Suppressor macrophage treated with lipopolysaccharide for 1 hour (primary cell): ENCODE measurements around the gene NCF2.
A peak's percentile ranks its signal among the peaks of the same experiment; 100 is the strongest.

ENCODE experiments used
- DNase-seq, 3 donors: peaks; one replicate each; pipeline ENCODE4 v3.0.0-alpha.2; 2020 to 2022

Gene NCF2

DNA sequence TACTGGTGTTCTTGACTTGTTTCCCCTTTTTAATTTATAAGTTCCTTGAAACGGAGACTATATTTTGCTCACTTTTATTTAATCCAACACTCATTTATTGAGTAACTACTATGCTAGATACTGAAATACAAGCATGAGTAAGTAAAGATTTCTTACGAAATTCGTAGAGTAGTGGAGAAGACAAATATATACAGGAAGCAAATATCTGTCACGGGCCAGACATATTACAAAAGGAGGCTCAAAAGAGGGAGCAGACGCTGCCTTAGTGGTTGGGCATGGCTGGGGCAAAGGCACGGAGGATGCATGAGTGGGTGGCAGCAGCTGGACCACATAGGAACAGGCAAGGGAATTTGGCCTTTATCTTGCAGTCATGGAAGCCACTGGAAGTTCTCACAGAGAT, 6.8 kb downstream of the NCF2 start:
- DNase-seq = peak in 2 of 3 donors; percentile 83 to 88

DNA sequence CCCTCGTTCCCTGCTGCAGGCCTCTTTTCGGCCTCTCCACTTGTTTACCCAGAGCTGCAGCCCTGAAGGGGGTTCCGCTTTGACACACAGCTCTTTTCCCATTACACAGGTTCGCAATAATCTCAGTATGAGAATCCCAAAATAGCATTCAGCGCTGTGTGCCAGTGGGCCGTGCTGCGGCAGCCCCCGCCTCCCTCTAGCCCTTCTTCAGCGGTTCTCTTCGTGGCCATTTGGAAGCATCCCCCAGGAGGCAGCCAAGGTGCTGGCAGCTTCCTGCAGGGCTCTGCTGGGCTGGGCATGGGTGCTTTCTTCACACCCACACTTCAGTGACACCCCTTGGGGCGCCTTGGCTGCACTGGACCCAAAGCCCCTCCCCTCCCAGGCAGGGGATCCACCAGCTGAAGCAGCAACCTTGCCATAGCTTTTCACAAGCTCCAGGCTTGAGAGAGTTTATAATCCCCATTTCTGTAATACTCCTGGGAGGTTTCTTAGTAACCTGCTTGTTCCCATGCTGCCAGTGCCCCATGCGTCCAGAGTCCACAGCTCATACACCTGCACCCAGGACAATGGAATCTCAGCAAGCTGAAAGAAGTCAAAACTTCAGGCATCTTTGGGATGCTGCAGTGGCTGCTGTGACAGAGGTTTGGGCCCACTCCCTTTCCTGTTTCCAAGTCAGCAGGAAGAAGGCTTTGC, 8.1 kb downstream of the NCF2 start:
- DNase-seq = peak in 1 of 3 donors; percentile 50

DNA sequence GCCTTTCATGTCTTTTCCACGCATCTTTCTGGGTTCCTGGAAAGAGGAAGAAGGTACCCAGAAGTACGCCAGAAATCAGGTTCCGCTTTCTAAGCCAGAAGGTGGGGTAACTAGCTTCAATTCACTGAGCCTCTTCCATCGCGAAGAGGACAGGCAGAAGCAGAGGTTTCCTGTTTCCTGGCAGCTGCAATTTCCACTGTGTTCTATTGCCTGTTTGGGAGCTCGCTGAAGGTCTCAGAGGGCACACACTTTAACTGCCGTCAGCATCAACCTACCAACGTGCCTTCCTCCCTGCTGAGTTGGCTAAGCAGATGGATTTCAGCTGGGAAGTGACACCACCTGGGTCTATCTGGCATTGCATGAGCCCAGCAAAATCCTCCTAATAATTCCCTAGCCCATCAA, 10.0 kb downstream of the NCF2 start:
- DNase-seq = peak; percentile 71 to 84 (median 81)

DNA sequence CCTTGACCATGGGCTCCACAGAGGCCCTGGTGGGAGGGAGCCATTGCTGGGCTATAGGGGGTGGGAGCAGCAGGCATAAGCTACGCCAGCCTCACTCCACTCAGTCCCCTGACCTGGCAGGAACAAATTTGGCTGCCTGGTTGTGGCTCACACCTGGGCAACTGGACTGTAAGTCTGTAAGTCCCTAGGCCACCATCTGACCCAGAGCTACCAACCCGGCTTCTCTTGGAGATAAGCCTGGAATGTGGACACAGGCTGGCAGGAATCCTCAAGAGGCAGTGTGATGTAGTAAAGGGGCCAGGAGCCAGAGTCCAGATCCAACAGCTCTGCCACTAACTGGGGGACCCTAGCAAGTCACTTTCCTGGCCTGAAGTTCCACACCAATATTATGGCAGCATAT, 11.4 kb downstream of the NCF2 start:
- DNase-seq = no peak

DNA sequence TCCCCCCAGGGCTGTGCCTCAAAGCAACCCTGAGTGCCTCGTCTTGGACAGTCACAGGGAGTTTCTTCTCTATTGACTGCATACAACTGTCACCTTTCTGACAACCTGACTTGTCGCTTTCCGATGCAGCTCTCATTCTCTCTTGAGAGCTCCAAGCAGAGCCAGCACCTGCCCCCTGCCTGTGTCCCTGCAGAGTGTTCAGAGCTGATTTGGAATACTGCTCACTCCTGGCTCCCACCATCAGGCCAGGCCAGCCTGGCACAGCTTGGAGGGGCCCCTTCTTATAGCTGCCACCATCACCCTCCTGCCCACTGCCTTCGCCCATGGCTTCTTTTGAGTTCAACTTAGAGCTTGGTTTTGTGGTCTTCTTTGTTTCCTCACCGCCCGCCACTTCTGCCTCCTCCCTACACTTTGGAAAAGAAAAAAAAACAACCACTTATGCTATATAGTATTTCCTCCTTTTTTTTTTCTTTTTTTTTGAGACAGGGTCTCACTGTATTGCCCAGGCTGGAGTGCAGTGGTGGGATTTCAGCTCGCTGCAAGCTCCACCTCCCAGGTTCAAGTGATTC, 12.3 kb downstream of the NCF2 start:
- no peak for DNase-seq

DNA sequence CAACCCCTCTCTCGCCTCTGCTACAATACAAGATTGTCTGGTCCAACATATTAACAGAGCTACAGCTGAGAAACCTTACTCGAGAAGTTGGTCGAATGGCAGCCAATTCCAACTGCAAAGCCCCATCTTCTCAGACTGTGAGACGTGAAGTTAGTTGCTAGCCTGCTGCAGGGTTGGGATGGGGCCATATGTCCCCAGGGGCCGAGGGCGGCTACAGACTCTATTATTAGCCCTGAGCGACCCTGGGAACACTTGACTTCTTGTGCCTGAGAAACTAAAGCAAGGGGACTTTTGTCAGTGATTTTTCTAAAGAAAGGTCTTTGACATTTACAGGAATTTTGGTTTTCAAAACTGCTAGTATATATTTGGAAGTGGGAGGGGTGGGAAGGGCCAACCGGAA, 13.7 kb downstream of the NCF2 start:
- peak in 1 of 3 donors; percentile 18 for DNase-seq

DNA sequence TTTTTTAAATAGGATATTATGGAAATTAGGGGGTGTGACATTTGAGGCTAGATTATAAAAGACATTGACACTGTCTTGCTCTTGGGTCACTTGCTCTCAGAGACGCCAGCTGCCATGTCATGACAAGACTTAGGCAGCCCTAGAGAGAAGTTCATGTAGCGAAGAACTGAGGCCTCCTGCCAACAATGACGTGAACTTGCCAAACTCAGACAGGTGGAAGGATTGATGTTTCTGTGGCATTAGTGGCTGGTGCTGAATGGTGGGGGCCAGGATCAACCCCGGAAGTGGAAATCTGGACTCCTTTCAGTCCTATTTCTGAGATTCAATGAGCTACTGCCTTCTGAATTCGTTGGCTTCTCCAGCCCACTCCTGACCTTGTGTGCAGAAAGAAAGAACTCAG, 14.7 kb downstream of the NCF2 start:
- DNase-seq = no peak

DNA sequence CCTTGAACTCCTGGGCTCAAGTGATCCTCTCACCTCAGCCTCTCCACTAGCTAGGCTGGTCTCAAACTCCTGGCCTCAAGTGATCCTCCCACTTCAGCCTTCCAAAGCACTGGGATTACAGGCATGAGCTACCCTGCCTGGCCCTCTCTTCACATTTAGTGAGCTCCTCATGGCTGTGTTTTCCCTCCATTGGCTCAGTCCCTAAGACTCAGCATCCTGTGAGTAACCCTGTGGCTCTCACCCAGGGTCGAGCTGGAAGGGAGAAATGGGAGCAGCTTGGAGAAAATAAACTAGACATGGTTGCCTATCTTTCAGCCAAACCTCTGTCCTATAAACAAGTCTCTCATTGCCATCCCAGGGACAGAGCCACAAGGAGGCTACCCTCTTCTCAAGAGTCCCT, 17.5 kb downstream of the NCF2 start:
- DNase-seq = no peak

DNA sequence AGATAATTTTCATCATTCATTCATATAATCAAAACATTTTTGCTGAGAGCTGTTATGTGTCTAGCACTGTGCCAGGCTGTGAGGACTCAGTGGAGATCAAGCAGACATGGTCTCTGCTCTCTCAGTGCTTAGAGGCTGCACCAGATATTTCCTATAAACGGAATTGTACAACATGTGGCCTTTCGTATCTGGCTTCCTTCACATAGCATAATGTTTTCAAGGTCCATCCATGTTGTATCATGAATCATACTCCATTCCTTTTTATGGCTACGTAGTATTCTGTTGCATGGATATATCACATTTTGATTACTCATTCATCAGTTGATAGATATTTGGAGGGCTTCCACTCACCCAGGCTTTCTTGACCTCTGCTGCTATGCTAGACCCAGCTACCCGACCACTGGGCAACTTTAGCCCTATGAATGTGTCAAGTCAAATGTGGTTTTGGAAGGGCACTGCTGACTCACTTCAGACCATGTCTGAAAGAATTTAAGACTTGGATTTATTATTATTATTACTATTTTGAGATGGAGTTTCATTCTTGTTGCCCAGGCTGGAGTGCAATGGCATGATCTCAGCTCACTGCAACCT, 18.5 kb downstream of the NCF2 start:
- no peak for DNase-seq

DNA sequence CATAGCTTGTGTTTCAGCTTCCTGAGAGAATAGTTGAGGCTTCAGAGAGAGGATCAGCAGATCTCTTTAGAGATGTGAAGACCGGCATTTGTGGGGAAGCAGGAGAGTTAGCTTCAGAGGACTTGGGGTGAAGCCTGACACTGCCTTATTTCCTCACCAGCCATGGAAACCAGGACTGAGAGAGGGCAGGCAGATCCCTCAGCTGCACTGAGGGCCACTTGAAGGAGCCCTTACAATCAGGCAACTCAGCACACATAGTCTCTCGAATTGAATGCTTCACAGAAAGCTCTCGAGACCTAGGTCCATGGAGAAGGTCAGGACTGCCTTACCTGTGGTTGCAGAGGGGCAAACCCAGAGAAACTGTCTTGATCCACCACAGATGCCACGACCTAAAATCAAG, 19.8 kb downstream of the NCF2 start:
- no peak for DNase-seq

DNA sequence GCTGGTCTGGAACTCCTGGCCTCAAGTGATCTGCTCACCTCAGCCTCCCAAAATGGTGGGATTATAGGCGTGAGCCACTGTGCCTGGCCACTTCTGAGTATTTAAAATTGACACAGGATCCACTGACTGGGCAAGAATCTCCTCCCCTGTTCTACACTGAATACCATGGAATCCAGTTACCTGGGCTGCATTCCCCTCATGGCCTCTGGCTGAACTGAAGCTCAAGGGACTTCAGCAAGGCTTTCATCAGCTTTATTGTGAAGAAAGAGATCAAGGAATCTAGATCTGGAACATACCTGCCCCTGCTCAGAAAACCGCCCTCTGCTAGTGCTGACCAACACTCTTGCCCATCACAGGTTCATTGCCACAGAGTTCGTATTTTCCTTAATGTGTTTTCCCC, 20.5 kb downstream of the NCF2 start:
- DNase-seq = no peak

DNA sequence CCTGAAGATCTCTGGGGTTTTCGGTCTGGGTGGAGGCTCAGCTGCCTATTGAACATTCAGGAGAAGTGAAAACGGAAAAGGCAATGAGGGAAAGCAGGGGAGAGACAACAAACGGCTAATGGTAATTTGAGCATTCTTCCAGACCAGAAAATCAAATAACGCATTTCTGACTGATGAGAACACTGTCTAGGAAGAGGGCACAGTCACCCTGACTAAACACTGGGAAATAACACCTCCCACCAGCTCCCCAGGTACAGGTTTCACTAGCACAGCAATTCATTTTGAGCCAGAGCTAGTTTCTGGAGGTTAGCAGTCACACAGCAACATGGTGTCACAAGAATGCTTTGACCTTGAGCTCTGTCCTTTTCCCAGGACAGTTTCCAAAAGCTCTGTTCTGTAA, 21.1 kb downstream of the NCF2 start:
- DNase-seq = no peak

DNA sequence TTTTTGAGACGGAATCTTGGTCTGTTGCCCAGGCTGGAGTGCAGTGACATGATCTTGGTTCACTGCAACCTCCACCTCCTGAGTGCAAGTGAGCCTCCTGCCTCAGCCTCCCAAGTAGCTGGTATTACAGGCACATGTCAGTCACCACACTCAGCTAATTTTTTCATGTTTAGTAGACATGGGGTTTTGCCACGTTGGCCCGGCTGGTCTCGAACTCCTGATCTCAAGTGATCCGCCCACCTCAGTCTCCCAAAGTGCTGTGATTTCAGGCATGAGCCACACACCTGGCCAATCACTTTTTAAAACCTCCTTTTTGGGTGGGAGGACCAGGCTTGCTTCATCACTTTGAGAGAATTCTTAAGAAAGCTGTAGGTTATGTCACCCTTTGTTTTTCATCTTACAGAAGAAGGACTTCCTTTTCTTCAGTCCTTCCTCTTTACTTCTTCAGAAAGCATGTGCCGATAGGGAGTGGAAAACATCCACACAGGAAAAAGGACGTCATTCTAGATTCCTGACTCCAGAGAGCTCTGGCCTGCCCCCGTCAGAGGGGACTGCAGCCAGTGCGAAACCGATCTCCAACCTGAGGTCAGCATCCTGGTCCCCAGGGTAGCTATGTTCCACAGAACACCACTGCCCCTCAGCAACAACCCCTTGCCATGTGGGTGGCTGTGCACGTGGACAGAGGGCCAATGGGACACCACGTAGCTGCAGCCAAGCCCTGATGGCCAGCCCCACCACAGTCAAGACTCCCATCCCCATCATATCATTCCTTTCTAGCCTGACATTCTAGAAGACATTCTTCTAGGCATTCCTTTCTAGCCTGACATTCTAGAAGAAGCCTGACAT, 21.9 kb downstream of the NCF2 start:
- DNase-seq = peak; percentile 86 to 93 (median 88)

DNA sequence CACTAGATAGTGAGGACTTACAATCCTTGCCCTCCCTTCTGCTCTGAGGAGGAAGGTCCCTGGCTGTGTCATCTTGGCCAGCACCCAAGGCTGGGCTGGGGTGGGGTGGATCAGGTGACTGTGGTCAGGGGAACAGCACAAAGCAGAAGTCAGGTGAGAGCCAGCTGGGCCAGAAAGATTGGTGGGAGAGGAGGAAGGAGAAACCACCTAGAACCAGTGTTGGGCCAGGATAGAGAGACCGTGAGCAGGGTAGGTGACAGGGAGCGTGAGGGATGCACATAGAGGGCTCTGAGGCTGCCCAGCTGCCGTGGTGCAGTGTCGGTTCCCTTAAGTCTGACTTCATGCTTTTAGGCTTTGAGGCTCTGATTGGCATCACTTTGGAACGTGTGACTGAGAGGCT, 22.7 kb downstream of the NCF2 start:
- peak in 2 of 3 donors; percentile 67 to 70 for DNase-seq

DNA sequence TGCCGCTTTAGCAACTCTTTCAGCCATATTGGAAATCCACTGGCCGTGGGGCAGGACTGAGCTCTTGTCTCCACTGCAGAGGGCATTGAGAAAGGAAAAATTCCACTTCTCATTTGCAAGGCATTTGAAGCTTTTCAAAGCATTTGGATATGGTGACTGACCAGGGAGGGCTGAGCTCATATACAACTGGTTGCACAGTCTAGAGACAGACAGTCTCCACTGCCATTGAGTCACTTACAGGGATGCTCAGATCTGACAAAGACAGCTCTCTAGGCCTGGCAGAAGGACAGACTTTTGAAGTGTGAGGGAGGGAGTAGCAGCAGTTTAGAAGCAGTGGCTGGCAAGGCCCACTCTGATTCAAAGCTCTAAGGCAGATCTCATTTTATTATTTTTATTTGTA, 24.2 kb downstream of the NCF2 start:
- DNase-seq = peak in 1 of 3 donors; percentile 31

DNA sequence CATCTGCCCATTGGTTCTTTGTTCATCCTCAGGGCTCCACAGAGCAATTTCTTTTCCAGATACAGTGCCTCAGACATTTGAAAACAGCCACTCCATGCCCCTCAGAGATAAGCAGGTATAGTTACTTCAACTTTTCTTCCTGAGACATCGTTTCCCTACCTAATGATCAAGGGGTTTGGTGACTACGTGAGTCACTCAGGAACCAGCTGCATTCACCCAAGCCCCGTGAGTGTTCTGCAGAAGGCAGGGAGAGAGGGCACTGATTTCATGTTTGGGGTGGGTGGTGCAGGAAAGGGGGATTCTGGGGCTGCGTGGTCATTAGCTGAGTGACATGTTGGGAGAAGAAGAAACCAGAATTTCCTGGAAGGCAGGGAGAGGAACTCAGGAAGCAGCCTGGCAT, 25.0 kb downstream of the NCF2 start:
- peak in 1 of 3 donors; percentile 43 for DNase-seq

DNA sequence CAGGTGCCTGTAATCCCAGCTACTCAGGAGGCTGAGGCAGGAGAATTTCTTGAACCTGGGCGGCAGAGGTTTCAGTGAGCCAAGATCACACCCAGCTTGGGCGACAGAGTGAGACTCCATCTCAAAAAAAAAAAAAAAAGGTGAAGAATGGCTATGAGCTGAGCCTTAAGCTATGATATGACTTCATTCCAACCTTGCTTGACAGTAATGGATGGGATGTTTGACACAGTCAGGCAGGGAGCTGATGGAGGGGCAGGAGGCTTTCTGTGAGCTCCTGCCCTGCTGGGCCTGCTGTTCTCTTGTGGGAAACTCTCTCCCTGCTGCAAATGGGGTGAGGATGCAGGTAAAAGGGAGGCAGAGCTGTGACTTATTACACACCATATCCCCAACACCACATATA, 27.6 kb downstream of the NCF2 start:
- peak in 2 of 3 donors; percentile 14 to 27 for DNase-seq

DNA sequence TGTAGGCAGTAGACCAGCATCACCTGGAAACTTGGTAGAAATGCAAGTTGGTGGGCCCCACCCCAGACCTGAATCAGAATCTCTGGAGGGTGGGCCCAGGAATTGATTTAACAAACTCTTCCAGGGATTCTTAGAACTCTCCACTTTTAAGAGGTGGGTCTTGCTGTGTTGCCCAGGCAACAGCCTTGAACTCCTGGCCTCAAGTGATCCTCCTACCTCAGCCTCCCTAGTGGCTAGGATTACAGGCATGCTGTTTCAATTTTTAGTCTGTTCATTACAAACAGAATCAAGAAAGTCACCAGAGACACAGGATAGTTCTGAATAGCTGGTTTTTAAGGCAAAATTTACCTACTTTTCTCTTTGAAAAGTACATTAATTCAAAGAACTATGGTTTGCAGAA, 31.2 kb downstream of the NCF2 start:
- peak in 2 of 3 donors; percentile 7 to 22 for DNase-seq

DNA sequence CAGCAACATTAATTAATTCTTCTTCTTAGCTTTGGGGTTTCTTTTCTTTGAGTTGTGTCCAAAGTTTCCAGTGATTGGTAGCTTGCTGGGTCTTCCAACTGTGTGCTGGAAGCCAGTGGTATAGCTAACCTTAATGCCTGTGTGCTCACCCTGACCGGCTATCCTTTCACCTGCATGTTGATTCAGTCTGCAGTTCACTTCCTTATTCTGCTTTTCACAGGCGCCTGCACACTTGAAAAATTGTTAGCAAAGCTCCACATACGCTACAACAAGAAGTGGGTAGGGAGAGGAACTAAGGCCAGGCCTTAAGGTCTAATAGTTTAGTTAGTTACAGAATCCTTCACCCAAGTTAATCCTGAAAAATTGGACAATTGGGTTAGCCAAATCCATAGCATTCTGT, 35.7 kb downstream of the NCF2 start:
- DNase-seq = peak in 2 of 3 donors; percentile 36 to 49

DNA sequence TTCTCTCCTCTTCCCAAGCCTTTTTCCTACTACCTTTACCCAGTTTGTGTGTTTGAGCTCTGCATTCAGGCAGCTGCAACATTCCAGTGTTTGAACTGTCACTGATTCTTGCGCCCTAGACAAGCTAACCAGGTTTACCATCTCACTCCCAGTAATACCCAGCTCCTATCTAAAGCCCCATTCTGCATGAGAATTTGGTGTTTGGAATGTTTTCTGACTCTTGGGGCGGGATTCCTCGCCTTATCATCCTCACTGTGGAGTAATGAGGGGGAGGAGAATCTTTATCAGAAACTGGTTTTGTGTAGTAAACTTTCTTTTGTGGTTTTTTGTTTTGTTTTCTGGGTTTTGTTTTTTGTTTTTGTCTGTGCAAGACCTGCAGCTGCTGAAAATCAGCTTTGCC, 36.5 kb downstream of the NCF2 start:
- peak in 1 of 3 donors; percentile 59 for DNase-seq

DNA sequence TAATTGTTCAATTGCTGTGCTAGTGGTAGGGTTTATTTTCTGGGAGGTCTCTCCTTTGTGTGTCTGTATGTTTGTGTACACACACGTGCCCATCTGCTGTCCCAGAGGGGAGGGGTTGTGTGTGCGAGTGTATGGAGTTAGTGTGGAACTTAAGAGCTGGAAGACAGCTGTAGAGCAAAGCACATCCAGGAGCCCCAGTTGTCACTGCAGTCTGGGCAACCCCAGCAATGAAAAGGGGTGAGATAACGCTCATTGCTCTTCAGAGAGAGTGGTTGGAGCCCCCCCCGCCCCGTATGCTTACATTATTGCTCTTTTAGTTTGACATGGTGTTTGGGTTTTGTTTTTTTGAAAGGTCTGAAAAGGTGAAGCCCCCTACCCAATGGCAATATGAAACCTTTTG, 36.9 kb downstream of the NCF2 start:
- DNase-seq = peak in 2 of 3 donors; percentile 67 to 73

DNA sequence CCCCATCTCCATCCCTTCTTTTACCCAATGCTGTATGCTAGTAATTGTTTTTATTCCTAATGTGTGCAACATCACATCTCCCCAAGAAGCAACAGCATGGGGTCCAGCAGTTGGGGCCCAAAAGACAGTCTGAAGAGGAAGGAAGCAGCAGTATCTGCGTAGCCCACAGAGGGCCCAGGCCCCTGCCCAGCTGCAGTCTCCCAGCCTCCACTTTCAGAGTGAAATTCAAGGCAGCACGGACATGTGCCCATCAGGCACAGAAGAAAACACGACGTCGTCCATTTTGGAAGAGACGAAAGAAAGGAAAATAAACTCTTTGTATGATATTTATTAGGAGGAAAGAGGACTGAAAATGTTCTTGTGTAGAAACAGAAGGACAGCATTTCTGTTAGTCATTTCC, 37.4 kb downstream of the NCF2 start:
- DNase-seq = peak; percentile 64 to 74 (median 72)

DNA sequence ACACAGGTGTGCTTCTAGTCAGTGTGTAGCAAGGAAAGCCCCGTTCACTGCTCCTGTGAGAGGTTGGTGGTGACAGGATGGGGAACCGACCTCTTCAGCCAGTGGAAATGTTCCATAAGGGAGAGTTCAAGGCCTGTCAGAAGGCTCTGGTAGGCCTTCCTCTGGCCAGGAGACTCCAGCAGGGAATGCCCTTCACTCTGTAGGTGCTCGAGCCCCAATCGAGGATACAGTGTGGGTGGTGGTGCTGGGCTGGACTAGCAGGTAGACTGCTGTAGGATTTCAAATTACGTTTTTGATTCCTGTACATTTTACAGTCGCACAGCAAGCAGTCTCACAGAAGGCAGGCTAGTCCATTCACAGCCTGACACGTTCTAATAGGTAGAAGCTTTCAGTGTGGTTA, 37.8 kb downstream of the NCF2 start:
- DNase-seq = peak in 2 of 3 donors; percentile 65 to 68

DNA sequence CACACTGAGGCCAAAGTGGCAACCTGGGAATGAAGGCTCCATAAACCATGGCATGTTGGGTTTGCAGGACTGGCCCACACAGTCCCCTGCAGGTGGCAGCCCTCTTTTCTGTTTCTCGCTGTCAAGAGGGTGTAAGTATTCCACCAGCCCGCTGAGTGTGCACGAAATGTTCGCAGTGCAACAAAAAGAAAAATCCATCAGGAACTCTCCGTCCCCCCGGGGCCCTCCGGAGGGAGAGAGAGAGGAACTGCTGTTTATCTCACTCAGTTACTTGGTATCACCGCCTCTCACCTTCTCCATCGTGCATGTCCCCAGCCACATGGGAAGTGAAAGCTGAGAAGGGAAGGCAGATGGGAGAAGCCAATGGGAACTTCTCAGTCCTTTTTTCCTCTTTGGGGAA, 38.3 kb downstream of the NCF2 start:
- DNase-seq = peak in 2 of 3 donors; percentile 58 to 62
